Spleen (tissue), 7 donors: ENCODE data around the gene MIP.

ENCODE experiments used
- POLR2A ChIP-seq, 3 donors: fragments of 450-650 bp; IDR thresholded peaks; one replicate each; pipeline ENCODE4 v1.5.1; 2017; ENCODE audit warnings: antibody characterized with exemption in 3 of 3, mild to moderate bottlenecking in 1 of 3
- POLR2AphosphoS5 ChIP-seq, 3 donors: sonication (generic); formaldehyde crosslinking; IDR thresholded peaks; one replicate each; pipeline ENCODE4 v1.5.1; 2017; ENCODE audit warnings: antibody characterized with exemption in 3 of 3
- TF ChIP-seq, protein P1 (sequence below), 11 experiments: fragments of 200-600 bp in 7 of 11; fragments of 450-650 bp in 4 of 11; sonication (generic) in 4 of 11; IDR thresholded peaks in 8 of 11; conservative IDR thresholded peaks in 3 of 11; 1 replicate in 7 of 11; 2 replicates in 4 of 11; pipeline versions ENCODE4 v1.4.0 to v1.8.0; 2016 to 2021; ENCODE audit warnings: antibody characterized with exemption in 11 of 11, inconsistent platforms in 4 of 11, mild to moderate bottlenecking in 1 of 11
- donor health status: DM: no; HTN: no; CAD: no; lungs with moderate emphysema.
- donor health status: DM: no; HTN: no; CAD: no.
- donor health status: DM: no; HTN: no; CAD: no.

DNA sequence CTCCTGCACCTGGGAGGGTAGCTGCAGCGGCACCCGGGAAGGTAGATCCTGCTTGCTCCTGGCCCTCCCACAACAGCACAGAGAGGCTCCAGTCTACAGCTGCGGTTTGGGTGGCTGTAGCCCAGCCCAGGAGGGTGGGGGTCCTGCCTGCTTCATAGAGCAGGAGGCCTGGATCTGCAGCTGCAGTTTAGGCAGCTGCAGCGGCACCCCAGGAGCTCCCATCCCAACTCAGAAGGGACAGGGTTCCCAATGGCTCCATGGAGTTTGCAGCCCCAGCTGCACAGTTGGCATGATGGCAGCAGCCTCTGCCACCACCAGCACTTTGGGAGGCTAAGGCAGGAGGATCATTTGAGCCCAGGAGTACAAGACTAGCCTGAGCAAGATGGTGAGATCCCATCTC lies 43.7 kb downstream of the MIP start:
- TF ChIP-seq, protein P1, sequence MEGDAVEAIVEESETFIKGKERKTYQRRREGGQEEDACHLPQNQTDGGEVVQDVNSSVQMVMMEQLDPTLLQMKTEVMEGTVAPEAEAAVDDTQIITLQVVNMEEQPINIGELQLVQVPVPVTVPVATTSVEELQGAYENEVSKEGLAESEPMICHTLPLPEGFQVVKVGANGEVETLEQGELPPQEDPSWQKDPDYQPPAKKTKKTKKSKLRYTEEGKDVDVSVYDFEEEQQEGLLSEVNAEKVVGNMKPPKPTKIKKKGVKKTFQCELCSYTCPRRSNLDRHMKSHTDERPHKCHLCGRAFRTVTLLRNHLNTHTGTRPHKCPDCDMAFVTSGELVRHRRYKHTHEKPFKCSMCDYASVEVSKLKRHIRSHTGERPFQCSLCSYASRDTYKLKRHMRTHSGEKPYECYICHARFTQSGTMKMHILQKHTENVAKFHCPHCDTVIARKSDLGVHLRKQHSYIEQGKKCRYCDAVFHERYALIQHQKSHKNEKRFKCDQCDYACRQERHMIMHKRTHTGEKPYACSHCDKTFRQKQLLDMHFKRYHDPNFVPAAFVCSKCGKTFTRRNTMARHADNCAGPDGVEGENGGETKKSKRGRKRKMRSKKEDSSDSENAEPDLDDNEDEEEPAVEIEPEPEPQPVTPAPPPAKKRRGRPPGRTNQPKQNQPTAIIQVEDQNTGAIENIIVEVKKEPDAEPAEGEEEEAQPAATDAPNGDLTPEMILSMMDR (IDR thresholded peaks at IDR 0.05 in 8 of 11, conservative IDR thresholded peaks at IDR 0.05 in 3 of 11): no peak
- TF ChIP-seq POLR2A (IDR thresholded peaks at IDR 0.05) (no peak), POLR2AphosphoS5 (IDR thresholded peaks at IDR 0.05) (no peak)
